ENCODE data around the gene ZNF133. TPM values are rescaled to one million over a fixed set of nuclear protein-coding genes. Genes with fewer than 3 reads are reported as not detected.

The ZNF133 gene
- total and polyA plus RNA-seq, 3 experiments from 2014 or later = 5.9 to 6.4 (median 6.1) TPM

Other genes starting within 250 kb of the ZNF133 start
- not detected for gene OVOL2, start 230.6 kb upstream of the ZNF133 start, total RNA-seq
- gene OVOL2, start 230.6 kb upstream of the ZNF133 start, polyA plus RNA-seq = not detected
- gene KAT14, start 150.7 kb upstream of the ZNF133 start, total RNA-seq = 10 to 100 TPM; 18.6 to 21.4 TPM
- gene KAT14, start 150.7 kb upstream of the ZNF133 start, polyA plus RNA-seq = 17.8 TPM
- gene PET117, start 150.7 kb upstream of the ZNF133 start, total RNA-seq = 10 to 100 TPM; 14.7 to 15.6 TPM
- 36.0 TPM for gene PET117, start 150.7 kb upstream of the ZNF133 start, polyA plus RNA-seq
- gene DZANK1, start 178.5 kb downstream of the ZNF133 start, total RNA-seq = 1 to 10 TPM; 2.8 to 3.1 TPM
- 1.7 TPM for gene DZANK1, start 178.5 kb downstream of the ZNF133 start, polyA plus RNA-seq
- 10 to 100 TPM; 17.3 to 18.0 TPM for gene POLR3F, start 178.9 kb downstream of the ZNF133 start, total RNA-seq
- gene POLR3F, start 178.9 kb downstream of the ZNF133 start, polyA plus RNA-seq = 8.2 TPM
- 10 to 100 TPM; 18.1 to 20.4 TPM for gene RBBP9, start 208.7 kb downstream of the ZNF133 start, total RNA-seq
- gene RBBP9, start 208.7 kb downstream of the ZNF133 start, polyA plus RNA-seq = 7.9 TPM
- gene SEC23B, start 219.4 kb downstream of the ZNF133 start, total RNA-seq = 100 to 1,000 TPM; 103 to 105 TPM
- 51.1 TPM for gene SEC23B, start 219.4 kb downstream of the ZNF133 start, polyA plus RNA-seq

Measured in CD8-positive, alpha-beta memory T cell (primary cell).